GM18502 (cell line): ENCODE data around the gene ADAMTS1.
"Not testable (repeated sequence)": the region's sequence is repeated elsewhere in the genome, so short reads cannot be mapped to it uniquely, and the experiment has no call there.

Experiments used
- ATAC-seq: cut with Tn5 transposase; IDR thresholded peaks from one replicate; pipeline ENCODE4 v1.9.1; 2021; ENCODE audit warnings: mild to moderate bottlenecking; ENCODE audit not compliant: unreplicated experiment, poor library complexity

Gene ADAMTS1

DNA sequence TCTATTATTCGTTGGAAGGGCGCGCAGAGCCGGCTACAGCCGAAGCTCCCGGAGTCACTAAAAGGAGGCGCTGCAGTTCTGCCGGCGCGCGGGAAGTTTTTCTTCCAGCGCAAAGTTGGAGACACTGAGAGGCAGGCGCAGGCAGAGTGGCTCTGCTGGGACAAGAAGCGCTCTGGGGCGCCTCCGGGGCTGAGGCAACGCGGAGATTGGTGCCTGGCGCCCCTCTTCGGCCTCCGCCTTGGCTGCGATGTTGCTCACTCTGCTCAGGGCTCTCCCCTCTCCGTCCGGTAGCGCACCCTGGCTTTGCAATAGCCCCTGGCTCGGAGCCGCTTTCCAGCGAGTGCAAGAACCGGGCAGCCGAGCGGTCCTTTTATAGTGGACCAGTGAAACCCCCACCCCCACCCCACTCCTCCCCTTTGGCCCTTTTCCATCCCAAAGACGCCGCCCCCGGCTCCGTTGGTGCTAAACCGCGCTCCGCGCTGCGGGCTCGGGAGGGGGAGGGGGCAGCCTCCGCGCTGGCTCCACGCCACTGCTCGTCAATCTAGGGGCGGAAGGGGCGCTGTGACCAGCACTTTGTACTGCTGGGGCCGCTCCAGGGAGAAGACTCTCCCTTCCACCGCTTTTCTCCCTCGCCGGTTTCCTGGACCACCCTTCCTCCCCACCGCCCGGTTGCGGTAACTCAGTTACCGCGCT lies at the start of gene ADAMTS1:
Gene ADAMTS1, minus strand, starts transcription at position 344 of the 693 bp plus-strand sequence. CDS start 455 bp downstream, outside the sequence.
- no peak for ATAC-seq

DNA sequence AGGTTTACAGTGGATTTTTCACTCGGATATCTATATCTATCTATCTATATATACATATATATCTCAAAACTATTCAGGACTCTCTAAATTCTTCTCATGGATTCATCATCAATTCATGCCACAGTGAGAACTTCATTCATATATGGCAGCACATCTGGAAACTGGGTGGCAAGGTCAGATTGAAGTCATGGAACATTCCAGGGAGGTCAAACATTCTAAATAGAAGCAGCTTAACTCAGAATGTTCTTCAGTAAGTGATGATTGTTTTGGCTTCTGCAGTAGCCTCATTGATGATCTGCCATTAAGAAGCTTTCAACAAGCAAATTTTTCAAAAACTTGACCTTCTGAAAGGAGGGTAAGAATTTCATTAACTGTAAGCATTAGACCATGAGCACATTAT lies 46.9 kb upstream of the ADAMTS1 start:
- ATAC-seq, result no peak

DNA sequence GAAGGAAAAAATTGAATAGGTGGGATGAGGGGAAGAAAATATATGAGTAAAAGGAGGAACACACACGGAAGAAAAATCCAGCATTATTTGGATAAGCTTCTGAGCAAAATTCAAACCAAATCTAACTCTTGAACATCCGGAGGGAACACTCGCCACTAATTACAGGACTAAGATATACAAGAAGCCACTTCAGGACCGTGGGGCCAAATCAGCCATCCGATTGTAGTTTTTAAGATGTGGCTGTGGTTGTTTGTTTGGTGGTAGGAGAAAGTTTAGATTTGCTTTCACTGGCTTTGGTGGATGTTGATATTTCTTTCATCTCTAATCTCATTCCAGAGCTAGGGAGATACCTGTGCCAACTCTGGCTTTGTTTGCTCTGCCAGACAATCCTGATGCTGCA lies 43.7 kb upstream of the ADAMTS1 start:
- no peak for ATAC-seq

DNA sequence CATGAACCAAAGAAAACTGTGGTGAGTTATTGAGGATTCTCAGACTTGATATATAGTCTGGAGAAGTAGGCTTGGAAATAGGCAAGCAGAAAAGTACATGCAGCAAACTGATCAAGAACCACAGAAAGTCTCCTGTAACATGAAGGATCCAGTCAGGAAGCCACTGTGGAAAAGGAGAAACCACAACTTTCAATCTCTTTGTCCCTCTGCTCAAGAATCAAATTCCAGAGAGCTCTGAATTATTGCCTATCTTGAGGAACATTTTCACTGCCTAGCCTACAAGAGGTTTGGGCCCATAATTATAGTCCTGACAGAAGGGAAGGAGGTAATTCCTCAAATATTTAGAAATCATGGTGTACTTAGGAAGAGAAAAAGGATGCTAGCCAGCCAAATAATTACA lies 43.0 kb upstream of the ADAMTS1 start:
- ATAC-seq, result no peak

DNA sequence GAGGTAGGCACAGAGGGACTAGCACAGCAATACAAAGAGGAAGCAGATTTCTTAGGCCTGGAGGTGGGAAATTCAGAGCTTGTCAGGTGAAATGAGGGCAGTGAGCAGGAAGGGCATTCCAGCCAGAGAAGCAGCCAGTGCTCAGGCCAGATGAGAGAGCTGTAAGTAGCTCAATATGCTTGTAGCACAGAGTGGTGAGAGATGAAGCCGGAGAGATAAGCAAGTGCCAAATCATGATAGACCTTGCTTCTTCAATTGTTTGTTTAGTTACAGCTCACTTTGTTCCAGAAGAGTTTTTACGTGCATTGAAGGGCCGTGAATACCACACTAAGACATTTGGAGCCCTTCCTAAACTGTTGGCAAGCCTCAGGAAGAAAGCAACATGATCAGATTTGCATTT lies 42.0 kb upstream of the ADAMTS1 start:
- no peak for ATAC-seq

DNA sequence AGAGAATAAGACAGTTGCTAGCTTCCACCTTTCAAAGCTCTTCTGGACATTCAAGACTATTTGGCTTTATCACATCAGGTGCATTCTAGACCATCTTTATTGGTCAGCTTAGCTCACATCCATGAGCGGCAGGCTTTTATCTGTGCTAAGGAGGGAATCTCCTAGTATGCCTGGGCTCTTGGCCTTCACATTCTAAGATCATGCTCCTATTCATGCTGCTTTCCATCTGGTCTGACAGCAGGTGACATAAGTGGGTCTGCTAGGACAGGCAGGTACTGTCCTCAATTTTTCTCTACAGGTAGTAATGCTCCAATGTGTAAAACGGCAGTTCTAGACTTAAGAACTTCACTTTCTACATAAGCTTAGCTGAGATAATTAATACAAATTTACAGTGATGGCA lies 39.2 kb upstream of the ADAMTS1 start:
- ATAC-seq, result no peak

DNA sequence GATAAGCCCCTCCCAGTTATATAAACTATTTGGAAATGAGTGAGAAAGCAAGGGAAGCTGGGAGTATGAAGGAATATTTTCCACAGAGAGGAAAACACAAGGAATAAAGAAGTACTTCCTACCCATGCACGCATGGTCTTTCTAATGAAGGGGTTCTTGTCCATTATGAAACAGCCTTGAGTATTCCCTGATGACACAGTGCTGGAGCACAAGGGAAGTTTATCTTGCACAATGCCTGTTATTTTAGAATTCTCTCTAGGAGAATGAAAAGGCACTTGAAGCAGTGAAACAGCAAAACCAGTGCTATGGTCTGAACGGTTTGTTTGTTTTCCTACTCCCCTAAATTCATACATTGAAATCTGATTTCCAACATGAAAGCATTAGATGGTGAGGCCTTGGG lies 38.6 kb upstream of the ADAMTS1 start:
- no peak for ATAC-seq

DNA sequence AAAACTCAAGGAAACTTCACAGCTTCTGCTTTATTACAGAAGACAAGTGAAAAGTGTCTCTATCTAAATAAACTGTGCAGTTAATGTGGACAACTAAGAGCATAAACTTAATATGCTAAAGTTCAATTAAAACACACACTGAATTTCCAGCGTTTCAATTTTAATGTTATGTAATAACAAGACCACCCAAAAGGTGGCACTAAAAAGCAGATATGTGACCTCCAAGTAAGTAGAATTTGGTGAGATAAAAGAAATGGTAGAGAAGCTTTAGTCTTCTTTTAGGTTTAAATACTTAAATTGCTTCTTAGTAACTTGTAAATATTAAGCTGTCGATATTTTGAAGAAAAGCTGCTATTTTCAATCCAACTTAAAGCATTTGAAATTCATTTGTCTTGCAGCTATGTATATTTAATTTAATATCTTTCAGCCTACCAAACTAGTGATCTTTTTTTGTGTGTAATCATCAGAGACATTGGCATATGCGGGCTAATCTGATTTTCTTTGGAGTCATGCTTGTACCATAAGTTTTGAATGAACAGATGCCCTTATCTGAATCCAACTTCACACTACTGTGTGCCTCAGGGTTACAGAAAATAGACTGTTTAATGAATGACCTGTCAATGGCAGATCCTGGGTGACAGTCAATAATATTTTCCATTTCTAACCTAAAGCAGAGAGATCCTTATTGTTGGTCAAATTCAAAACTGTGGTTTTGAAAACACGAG lies 36.5 kb upstream of the ADAMTS1 start:
- ATAC-seq, result no peak

DNA sequence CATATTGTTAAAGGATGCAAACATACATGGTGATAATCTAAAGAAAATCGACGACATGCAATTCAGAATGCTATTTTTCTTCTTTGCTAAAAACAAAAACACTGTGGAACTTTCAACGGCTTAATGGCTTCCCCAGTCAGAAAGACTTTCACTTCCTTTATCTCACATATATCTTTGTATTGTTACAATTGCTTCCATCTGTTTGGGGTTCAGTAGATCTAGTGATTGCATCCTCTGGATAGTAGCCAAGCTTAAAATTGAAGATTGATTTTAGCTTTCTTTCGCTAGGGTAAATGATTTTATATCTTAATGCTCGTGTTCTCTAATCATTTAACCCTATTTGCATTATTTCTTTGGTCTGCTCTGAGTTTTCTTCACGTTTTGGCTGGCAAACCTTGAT lies 31.8 kb upstream of the ADAMTS1 start:
- no peak for ATAC-seq

DNA sequence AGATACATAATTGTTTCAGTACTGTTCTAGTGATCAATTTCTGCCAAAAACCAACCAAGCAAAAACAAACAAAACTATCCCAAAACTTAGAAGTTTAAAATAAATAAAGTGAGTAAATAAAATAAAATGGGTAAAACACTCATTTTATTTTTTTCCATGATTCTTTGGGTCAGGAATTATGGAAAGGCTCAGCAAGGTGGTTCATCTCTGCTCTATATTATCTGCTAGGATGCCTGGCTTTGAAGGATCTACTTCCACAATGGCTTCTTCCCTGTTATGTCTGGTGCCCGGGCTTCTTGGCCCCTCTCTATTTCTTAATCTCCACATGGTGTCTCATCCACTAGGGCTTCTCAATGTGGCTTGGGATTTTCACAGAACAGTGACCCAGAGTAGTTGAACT lies 29.1 kb upstream of the ADAMTS1 start:
- no peak for ATAC-seq

DNA sequence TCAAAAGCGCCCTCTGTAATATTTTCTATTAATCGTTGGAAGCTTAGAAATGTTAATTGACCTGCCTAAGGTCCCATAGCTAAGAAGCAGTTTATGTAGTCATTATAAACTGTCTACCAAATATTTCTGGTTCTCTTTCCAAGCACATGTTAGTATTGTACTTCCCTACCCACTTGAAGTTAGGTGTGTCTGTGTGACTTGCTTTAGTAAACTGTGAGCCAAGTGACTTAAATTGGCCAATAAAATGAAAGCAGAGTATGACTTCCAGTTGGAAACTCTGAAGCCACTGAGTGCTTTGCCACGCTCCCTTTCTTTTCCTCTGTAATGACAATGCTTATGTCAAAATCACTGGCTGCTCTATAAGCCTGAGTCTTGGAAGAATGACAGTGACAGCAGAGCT lies 20.6 kb upstream of the ADAMTS1 start:
- ATAC-seq, result no peak

DNA sequence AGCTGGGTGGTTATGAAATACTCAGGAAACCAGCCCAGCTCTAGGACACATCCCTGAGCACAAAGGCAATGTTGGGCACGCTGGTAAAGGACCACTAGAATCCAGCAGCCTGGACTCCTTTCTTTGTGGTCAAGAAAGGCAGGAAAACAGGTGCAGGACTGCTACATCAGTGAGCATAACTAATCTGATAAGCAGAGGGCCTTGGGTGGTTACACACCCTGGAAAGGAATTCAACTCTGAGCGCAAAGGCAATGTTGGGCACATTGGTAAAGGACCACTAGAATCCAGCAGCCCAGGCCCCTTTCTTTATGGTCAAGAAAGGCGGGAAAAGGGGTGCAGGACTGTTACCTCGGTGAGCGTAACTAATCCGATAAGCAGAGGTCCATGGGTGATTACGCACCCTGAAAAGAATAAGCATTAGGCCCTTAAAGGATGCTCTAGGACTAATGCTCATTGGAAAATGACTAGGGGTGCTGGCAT lies 11.7 kb upstream of the ADAMTS1 start:
- ATAC-seq, result not testable (repeated sequence)

DNA sequence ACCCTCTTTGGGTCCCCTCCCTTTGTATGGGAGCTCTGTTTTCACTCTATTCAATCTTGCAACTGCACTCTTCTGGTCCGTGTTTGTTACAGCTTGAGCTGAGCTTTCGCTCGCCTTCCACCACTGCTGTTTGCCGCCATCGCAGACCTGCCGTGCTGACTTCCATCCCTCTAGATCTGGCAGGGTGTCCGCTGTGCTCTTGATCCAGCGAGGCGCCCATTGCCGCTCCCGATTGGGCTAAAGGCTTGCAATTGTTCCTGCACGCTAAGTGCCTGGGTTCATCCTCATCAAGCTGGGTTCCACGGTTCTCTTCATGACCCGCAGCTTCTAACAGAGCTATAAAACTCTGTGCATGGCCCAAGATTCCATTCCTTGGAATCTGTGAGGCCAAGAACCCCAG lies 9.5 kb upstream of the ADAMTS1 start:
- not testable (repeated sequence) for ATAC-seq

DNA sequence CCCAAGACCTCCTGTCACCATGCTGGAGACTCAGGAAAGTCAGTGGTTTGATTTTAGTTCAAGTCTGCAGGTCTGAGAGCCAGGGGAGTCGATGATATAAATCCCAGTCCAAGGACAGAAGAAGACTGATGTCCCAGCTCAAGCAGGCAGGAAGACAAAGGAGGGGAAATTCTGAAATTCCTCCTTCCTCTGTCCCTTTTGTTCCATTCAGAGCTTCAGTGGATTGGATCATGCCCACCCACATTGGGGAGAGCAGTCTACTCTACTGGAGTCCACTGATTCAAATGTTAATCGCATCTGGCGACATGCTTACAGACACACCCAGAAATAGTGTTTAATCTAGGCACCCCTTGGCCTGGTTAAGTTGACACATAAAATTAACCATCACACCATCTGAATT lies 7.2 kb upstream of the ADAMTS1 start:
- no peak for ATAC-seq

DNA sequence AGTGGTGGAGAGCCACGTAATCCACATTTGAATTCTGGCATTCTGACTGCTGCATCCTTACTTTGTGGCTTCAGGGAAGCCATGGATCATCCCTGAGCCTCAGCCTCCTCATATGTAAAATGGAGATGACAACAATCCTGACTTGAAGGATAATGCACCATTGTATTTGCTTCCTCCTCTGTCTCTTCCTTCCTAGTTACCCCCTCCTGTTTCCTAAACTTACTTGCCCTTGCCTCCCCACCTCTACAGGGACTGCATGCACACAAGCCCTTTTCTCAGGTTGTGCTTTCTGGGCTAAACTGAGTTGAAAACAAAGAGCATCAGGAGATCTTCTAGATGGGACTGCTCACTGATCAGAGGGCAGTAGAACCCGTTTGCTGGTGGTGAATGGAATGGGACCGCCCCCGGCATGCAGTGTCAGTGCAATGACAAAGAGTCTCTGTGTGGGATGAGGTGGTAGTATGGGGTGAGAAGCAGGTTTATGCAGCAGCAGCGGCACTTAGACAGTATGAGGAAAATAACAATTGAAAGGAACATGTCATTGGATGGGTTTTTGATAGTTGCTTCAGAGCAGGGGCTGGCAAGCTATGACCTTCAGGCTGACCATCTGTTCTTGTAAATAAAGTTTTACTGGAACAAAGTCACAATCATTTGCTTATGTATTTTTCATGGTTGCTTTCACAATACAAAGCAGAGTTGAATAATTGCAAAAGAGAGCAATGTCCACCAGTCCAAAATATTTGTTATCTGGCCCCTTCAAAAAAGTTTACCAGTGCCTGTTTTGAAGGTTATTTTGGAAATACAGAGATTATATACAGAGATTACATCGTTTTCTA lies 6.1 kb upstream of the ADAMTS1 start:
- ATAC-seq, result no peak

DNA sequence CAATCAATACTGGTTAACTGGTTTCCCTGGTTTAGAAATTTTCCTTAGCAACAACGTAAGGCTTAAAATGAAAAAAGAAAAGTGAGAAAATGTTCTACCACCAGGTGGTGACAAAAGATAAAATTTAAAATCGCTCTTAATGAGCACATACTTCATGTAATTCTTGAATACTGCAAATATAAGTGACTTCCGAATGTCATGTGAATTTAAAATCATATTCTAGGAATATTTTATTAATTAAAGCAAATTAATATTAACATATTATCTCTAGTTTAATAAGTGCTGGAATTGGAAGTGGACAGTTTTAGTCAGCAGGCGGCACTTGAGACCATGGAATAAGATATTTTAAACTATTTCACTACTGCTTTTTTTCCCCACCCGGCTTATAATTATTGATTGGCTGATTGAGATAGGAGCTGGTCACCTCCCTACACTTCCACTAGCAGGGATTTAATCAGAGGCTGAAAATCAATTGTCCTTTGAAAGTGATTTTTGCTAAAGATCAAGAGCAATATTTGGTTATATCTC lies 5.0 kb upstream of the ADAMTS1 start:
- ATAC-seq, result no peak

DNA sequence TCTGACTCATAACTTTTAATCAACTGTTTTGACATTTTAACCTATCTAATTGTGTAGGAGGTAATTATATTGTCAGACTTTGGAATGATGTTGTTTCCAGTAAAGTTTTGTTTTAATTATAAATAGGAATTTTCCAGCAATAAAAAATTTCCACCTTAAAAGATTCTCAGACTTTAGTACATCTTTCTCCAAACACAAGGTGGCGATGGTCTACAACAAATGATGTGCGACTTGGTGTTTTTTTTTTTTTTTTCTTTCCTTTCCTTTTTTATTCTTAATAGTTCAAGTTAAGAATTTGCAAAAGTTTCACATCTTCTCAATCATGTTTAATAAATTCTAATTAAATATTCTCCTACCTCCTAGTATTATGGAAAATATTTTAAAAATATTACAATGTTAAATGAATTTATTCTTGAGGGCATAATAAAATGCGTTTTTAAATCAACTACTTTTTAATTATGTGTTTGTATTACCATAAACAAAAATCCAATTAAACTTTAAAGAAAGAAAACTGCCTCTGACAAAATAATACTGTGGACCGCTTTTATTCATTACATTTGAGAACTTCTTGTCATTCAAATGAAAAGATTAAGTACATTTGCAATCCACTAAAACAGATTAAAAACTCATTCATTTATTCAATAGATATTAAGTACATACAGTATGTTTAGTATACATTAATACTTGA lies 4.4 kb upstream of the ADAMTS1 start:
- no peak for ATAC-seq

DNA sequence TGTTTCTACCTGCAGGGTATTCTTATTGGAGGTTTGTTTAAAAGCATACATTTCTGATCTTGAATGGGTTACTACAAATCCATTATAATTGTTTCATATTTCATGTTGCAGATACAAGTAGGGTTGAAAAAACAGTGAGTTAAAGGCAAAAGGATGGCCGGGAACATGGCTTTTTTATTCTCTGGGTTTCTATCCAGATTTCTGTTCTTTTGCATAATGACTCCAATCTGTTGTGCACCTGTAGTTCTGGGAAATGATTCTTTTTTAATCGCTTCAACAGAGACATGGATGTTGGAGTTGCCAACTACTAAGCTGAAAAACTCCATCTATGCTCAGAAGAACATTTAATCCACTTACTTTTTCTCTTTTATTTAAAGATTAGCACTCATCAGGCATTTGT lies 2.7 kb upstream of the ADAMTS1 start:
- ATAC-seq, result no peak

DNA sequence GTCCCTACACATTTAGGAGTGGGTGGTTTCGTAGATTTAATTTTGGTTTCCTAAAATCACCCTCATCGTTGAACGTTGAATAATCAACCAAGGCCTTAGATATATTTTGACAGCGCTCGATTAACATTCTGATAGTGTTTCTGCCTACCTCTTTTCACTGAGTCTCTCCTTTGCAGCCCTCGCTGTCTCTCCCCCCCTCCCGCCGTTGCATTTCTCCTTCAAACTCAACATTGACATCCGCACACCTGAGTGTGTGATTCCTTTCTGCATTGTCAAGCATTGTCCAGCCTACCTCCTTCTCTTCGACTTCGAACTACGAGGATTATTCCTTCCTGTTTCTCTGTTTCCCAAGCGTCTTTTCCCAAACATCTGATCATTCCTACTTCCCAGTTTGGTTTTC lies 1.8 kb upstream of the ADAMTS1 start:
- no peak for ATAC-seq
